LNCaP clone FGC (cell line): ENCODE results near the gene OTOP2.
"Not testable (repeated sequence)": the region's sequence is repeated elsewhere in the genome, so short reads cannot be mapped to it uniquely, and the experiment has no call there.

Experiments used
- DNase-seq: peaks from one replicate; pipeline ENCODE4 v3.0.0-alpha.2; 2011; ENCODE audit warnings: low read depth
- H3K4me3 ChIP-seq: 2 replicates; pipeline ENCODE4 v1.5.1; 2011; ENCODE audit warnings: mild to moderate bottlenecking, low read depth, low read length, control low read depth
- TF ChIP-seq, protein P1 (sequence below): IDR thresholded peaks from 2 replicates; pipeline ENCODE4 v1.5.1; 2012; ENCODE audit warnings: mild to moderate bottlenecking; ENCODE audit not compliant: control insufficient read depth, insufficient read depth; ENCODE audit errors: extremely low read depth

The OTOP2 gene

GRCh38 chr17:74968361-74968780, 44.3 kb downstream of the OTOP2 start:
- no peak overlapping the region for H3K4me3 ChIP-seq
- TF ChIP-seq, protein P1, sequence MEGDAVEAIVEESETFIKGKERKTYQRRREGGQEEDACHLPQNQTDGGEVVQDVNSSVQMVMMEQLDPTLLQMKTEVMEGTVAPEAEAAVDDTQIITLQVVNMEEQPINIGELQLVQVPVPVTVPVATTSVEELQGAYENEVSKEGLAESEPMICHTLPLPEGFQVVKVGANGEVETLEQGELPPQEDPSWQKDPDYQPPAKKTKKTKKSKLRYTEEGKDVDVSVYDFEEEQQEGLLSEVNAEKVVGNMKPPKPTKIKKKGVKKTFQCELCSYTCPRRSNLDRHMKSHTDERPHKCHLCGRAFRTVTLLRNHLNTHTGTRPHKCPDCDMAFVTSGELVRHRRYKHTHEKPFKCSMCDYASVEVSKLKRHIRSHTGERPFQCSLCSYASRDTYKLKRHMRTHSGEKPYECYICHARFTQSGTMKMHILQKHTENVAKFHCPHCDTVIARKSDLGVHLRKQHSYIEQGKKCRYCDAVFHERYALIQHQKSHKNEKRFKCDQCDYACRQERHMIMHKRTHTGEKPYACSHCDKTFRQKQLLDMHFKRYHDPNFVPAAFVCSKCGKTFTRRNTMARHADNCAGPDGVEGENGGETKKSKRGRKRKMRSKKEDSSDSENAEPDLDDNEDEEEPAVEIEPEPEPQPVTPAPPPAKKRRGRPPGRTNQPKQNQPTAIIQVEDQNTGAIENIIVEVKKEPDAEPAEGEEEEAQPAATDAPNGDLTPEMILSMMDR: no peak
- peak; percentile 52 for DNase-seq

GRCh38 chr17:74969501-74969900, 45.4 kb downstream of the OTOP2 start:
- not testable (repeated sequence) for H3K4me3 ChIP-seq, DNase-seq

DNA sequence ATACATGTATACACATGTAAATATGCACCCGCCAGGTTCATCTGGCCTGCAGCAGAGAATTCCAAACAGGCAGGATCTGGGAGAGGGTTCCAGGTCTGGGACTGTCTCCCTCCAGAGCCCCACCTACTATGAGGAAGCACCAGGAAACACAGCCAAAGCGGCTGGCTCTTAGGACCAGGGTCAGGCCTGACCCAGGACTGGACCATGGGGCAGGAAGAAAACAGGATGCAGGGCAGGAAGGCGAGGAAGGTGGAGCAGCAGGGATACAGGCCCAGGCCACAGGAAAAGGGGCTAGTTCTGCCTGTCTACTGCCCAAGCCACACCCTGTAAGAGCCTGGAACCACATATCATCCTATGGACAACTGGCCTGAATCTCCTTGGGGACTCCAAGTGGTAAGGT, 46.3 kb downstream of the OTOP2 start:
- TF ChIP-seq, protein P1: no peak
- H3K4me3 ChIP-seq: peak overlapping the region; percentile 87; the same call in 1 of the 2 replicates
- DNase-seq: no peak

- no peak for DNase-seq
- TF ChIP-seq, protein P1: no peak
- peak overlapping the region; percentile 87 for H3K4me3 ChIP-seq
Measured at GRCh38 chr17:74971069-74971841, 47.2 kb downstream of the OTOP2 start.

GRCh38 chr17:74971842-74972106, 47.7 kb downstream of the OTOP2 start:
- H3K4me3 ChIP-seq: peak overlapping the region; percentile 87
- DNase-seq: no peak
- TF ChIP-seq, protein P1: no peak

- DNase-seq: peak; percentile 46
- TF ChIP-seq, protein P1: no peak
- H3K4me3 ChIP-seq: peak within 1 kb of the TSS; percentile 87
Measured at GRCh38 chr17:74972107-74972972, 48.3 kb downstream of the OTOP2 start, which contains the start of gene HID1. HID1 (minus strand) TSS chr17:74972759; CDS start chr17:74972656, 103 bp downstream.

DNA sequence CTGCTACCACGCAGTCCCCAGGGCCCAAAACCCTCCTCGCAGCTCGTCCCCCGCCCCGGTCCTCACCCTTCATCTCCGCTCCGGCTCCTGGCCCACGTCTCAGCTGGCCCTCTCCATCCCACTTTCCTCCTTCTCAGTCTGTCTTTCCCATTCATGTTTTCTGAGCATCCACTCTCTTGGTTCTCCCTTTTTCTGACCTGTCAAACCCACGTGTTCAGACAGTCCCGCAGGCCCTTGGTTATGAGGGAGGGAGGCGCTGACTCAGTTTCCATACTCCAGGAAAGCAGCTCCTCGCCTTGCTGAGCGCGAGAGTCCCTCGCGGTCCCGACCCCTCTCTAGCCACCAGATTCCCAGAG, 48.9 kb downstream of the OTOP2 start:
- TF ChIP-seq, protein P1: no peak
- DNase-seq: no peak
- H3K4me3 ChIP-seq: peak overlapping the region; percentile 87
